Measurements from ENCODE around the gene UBALD1.

The UBALD1 gene

DNA sequence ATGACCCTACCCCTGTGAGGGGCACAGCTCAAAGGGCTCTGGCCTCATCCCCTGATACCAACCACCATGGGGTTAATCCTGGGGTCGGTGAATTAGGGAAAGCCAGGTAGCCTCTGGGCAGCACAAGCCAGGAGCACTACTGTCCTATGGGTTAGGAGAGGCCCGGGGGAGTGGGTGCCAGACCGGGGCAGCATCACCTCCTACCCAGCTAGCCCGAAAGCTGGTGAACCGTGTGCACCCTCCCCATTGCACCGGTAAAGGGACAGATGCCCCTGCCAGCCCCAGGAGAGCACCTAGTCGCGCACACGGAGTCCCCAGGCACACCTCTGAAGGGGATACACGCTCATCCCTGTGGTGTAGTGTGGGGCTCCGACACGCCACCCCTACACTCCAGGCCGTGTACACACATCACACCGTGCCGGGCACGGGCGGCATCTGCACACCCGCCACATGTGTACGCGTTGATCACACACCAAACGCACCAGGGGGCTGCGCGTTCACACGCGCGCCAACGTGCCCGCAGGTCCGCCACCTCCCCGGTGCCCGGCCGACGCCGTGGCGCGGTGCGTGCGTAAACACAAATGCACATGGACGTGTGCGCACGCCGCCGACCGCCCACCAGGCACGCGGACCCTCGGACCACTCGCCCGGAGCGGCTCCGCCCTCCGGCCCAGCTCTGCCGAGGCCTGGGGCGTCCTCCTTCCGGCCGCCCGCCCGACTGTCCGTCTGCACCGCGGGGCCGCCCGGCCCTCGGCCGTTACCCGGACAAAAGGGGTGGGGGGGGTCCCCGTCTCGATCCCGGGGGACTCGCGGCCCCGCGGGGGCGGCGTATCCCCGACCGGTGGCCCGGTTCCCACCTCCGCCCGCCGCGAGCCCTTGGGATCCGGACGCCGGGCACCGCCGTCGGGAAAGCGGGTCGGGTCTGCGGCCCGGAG is 785 bp downstream of the UBALD1 start:
- peak; percentile 57 for DNase-seq

GRCh38 chr16:4612977-4613635 is 1.6 kb downstream of the UBALD1 start:
- no peak for DNase-seq

- DNase-seq, result no peak
Observed at GRCh38 chr16:4612474-4612931, 2.2 kb downstream of the UBALD1 start.

DNA sequence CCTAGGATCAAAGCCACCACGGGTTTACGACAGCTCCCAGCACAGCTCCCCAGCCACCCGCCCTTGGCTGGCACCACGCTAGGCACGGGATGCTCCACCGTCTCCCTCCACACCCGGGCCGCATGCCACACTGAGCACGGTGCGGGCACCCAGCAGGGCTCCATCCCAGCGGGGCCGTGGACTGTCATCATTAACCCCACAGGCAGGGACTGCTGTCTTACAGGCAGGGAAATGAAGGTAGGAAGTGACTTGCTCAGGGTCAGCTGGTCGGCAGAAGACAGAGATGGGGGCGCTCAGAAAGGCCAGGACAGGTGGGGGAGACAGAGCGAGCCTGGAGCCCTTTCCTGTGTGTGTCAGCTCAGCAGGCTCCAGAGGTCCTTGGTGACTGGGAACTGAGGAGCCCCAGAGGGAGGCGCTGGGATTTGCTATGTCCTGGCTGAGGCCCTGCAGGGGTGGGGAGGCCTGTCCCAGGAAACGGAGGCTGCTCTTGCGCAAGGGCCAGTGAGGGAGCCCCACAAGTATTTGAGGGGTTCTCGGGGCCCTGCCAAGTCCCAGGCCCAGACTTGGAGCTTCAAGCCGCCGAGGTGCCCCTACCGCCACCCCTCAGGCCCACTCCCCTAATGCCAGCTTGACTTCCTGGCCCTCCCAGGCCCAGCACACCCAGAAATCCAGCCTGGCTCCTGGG is 3.2 kb downstream of the UBALD1 start:
- DNase-seq, result no peak

DNA sequence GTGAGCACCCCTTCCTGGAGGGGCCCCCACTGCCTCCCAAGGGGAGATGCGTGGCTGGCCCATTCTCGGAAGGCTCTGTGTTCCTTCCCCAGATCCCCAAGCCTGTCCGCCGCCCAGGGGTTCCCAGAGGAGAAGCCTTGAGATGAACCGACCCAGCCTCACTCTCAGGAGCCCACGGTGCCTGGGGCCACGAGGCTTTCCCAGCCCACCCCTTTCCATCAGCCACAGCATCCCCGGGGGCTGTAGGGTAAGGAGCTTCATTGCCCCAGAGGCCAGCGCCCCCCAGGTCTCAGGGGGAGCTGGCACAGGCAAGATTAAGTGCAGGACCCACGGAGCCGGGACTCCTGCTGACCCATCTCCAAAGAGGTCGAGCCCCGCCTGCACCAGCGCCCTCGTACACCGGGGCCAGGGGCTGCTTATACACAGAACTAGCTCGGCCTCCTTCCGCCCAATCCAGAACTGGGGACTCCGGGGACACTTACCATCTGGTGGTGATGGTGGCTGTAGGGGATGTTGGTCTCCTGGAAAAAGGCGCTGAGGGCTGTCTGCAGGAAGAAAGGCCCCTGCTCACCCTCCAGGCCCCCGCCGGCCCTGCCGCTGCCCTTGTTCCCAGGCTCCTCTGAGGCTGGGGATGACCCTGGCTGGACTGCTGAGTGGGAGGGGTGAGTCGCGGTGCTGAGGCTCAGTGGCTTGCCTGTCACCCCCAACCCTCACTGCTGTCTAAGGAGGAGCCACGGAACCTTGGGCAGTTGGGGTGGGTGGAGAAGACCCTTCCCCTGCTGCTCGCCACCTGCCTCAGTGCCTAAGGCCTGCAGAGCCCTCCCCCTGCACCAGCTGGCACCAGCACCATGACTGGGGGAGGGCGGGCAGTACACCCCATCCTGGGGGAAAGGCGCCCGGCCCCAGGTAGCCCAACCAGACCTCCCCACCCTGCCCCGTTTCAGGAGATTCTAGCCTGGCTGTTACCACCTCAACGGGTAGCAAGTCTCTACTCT is 4.4 kb downstream of the UBALD1 start:
- no peak for DNase-seq

- DNase-seq, result no peak
Observed at GRCh38 chr16:4609200-4610010, 5.3 kb downstream of the UBALD1 start.

- DNase-seq, result no peak
Observed at GRCh38 chr16:4608704-4608980, 6.0 kb downstream of the UBALD1 start.

DNA sequence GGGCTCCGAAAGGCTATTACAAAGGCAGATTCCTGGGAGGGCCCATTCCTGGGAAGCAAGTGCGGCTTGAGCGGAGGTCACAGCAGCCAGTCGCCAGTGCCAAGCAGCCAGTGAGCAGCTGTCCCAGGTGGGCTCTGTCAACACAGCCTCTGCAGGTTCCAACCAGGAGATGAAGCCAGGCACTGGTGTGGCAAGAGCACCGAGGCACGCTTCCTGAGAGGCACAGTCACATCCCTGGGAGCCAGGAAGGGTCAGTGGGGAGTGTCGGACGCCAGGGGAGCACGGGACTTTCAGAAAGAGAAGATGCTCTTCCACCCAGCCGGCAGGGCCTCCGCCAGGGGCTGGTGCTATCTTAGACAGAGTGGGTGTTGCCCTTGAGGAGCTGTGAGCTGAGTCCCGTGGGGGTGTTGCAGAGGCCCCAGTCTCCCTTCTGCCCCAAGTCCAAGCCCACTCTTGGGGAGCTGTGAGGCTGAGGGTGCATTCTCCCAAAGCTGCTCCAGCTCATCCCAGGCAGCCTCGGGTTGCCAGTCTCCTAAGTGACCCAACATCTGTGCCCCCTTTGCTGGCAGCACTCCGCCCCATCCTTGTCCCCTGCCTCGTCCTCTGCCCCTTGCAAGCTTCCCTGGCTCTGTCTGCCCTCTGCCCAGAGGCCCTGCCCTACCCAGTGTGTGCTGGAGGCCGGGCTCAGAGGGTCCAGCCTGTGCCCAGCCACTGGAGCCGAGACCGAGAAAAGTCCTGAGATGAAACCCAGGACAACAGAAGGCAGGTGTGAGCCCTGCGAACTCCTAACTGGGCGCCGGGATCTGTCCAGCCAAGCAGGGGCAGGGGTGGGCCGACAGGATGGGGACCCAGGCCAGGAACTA is 6.6 kb downstream of the UBALD1 start:
- no peak for DNase-seq

DNA sequence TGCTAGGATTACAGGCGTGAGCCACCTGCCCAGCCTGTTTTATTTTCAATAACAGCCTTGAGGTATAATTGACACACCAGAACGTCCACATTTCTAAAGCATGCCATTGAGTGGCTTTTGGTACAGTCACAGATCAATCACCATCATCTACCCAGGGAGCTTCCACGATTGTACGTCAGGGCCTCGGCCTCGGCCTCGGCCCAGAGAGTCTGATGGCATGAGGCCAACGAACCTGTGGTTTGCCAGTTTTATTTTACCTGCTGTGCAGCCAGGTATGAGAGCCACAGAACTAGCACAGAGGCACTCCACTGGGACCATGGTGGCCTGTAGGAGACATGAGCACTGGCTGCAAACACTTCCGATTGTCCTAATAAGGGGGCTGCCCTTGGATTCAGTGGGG is 8.3 kb downstream of the UBALD1 start:
- no peak for DNase-seq

GRCh38 chr16:4604401-4604800 is 10.3 kb downstream of the UBALD1 start:
- no peak for DNase-seq

GRCh38 chr16:4603624-4604170 is 11.0 kb downstream of the UBALD1 start:
- no peak for DNase-seq

DNA sequence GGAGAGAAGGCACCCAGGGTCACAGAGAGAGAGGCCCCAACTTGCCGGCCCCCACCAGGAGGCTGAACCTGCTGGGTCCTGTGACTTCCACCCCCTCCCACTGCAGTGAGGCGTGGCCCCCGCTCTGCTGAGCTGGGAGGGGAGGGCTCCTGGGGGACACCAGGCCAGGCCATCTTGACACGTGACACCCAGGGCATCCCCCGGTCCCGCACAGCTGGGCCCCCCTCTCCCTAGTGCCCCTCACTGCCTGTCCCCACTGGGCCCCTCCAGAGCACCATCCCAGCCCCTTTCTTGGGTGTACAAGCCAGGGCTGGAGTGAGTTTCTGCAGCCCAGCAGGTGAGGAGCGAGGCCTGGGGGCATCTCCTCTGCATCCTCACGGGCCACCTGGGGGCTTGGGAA is 12.4 kb downstream of the UBALD1 start:
- DNase-seq, result no peak

- DNase-seq, result no peak
Observed at GRCh38 chr16:4601864-4602186, 12.9 kb downstream of the UBALD1 start.

- no peak for DNase-seq
Observed at GRCh38 chr16:4601036-4601863, 13.4 kb downstream of the UBALD1 start.

- no peak for DNase-seq
Observed at GRCh38 chr16:4599545-4599944, 15.1 kb downstream of the UBALD1 start.

DNA sequence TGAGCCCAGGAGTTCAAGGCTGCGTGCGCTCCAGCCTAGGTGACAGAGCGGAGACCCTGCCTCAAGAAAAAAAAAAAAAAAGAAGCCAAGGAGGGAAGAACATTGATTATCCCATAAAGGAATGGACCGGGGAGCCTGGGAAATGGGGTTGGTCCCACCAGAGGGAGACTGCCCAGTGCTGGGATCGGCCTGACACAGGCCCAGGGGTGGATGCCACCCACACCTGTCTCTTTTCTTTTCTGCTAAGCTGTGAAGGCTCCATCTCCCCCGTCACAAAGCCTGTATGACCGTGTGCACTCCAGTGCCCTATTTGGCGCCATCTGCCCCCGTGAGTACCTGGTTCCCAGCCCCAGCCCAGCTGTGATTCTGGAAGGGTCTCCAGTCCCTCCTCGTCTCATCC is 15.7 kb downstream of the UBALD1 start:
- no peak for DNase-seq

DNA sequence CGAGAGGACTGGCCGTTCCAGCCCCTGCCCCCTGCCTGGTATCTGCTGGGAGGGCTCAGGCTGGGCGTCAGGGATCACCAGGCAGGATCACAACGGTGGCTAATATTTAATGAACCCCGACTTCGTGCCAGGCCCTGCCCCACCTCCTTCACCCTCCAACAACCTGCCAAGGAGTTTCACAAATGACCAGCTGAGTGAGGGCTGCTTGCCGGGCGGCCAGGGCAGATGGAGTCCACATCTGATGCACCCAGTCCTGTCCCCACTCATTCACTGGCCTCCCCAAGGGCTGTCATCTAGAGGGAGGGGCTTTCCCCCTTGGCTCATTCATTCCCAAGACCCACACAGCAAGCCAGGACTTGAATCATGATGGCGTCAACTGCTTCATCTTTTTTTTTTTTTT is 17.5 kb downstream of the UBALD1 start:
- no peak for DNase-seq

DNA sequence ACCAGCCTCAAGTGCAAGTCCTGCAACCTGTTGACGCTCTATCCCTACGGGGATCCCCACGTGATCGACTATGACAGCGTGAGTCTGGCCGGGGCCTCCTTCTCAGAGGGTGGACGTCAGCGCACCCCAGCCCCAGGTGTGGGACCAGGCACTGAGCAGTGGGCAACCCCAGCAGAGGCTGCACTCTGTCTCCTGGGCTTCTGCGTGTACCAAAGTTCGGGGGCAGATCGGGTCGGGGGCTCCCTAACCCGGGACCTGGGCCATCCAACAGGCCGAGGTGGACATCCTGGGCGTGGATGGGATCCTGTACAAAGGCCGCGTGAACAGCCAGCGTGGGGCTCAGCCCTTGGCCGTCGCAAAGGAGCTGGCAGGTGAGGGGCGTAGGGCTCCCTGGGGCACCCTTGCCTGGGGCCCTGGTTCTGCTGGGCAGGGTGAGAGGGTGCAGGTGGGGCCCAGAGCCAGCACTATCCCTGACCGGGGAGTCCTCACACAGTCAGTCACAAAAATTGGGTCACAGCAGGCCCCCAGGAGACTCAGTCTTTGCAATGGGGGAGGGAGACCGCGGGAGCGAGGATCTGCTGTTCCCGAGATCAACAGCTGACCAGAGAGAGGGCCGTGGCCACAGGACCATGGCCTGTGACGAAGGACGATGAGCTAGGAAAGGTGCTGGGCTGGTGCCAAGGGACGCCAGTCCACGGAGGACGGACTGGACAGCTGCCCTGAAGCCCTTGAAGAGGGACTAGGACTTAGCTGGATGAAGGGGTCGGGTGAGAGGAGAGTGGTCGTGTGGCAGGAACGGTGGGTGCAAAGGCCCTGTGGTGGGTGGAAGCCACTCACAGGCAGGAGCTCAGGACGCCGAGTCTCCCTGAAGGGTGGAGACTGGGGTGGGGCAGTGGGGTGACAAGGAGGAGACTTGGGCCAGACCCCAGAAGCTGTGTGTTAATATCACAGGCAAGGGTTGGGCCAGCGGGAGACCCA is 20.0 kb downstream of the UBALD1 start:
- no peak for DNase-seq
